Keratinocyte (primary cell): ENCODE data around the gene PLEKHG2.

Experiments used
- EZH2 ChIP-seq: IDR thresholded peaks from one replicate; pipeline ENCODE4 v1.6.1; 2012; ENCODE audit warnings: inconsistent platforms, mild to moderate bottlenecking, low read length, moderate library complexity
- TF ChIP-seq, protein P1 (sequence below), 3 experiments: IDR thresholded peaks in 1 of 3; conservative IDR thresholded peaks in 1 of 3; optimal IDR thresholded peaks in 1 of 3; 2 replicates in 2 of 3; 3 replicates in 1 of 3; pipeline versions ENCODE3 to v1.5.1; 2011; ENCODE audit warnings: low read length in 3 of 3, mild to moderate bottlenecking in 3 of 3, moderate library complexity in 2 of 3, control low read depth in 1 of 3, inconsistent platforms in 1 of 3; ENCODE audit not compliant: insufficient read depth in 2 of 3; ENCODE audit errors: extremely low read depth in 1 of 3

DNA sequence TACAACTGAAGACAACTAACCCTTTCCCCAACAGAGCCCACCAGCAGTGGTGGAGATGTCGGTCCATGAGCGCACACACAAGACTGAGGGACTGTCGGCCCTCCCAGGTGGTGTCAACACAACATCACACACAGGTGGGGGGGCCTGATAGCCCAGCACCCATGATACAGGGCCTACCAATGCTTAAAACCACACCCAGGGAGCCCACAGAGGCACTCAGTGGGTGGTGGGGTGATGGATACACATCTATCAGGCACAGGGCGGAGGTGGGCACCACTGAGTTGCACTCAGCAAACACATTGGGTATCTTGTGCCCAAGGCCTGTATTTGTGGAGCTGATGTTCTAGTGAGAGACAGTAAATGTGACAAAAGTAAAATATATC, 12.8 kb upstream of the PLEKHG2 start:
- TF ChIP-seq, protein P1, sequence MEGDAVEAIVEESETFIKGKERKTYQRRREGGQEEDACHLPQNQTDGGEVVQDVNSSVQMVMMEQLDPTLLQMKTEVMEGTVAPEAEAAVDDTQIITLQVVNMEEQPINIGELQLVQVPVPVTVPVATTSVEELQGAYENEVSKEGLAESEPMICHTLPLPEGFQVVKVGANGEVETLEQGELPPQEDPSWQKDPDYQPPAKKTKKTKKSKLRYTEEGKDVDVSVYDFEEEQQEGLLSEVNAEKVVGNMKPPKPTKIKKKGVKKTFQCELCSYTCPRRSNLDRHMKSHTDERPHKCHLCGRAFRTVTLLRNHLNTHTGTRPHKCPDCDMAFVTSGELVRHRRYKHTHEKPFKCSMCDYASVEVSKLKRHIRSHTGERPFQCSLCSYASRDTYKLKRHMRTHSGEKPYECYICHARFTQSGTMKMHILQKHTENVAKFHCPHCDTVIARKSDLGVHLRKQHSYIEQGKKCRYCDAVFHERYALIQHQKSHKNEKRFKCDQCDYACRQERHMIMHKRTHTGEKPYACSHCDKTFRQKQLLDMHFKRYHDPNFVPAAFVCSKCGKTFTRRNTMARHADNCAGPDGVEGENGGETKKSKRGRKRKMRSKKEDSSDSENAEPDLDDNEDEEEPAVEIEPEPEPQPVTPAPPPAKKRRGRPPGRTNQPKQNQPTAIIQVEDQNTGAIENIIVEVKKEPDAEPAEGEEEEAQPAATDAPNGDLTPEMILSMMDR (optimal IDR thresholded peaks at IDR 0.05 in 1 of 3, IDR thresholded peaks at IDR 0.05 in 1 of 3, conservative IDR thresholded peaks at IDR 0.05 in 1 of 3; ENCODE audit: extremely low read depth in 1 of 3, insufficient read depth in 2 of 3, low read length in 3 of 3), result no peak
- TF ChIP-seq EZH2, result no peak
